ENCODE results near the gene LRRC53. TPM values are rescaled to one million over a fixed set of nuclear protein-coding genes. Genes with fewer than 3 reads are reported as not detected.
A peak's percentile ranks its signal among the peaks of the same experiment; 100 is the strongest.

The LRRC53 gene
- total RNA-seq, 1 donor from 2014 or later: not detected

DNA sequence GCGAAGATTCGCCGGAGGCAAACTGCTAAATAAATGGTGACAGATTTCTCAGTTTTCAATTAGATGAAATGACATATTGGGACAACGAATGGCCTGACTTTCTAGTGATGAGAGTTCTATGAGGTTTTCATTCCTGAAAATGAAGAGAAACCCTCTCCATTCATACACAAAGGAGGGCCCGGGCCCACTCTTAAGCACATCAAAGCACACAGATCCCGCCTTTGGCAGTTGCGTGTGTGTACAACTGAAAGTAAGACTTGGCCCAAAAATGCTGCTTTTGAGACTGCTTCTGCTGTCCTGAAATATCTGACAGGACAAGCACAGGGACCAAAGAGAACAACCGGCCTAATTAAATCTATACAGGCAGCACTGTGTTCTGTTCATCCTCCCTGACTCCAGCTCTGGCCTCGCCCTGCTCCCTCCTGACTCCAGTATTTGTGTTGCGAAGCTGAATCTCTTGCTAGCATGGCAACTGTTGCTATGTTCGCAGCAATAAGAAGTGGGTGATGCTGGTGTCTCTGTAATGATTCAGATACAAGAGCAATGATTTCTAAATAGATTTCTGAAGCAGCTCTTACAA is 7.4 kb downstream of the LRRC53 start:
- no peak overlapping the region for H3K27ac Mint-ChIP-seq
- no peaks in the 10 kb centered on the region for H3K27me3 Mint-ChIP-seq
- H3K4me1 Mint-ChIP-seq: no peaks in the 10 kb centered on the region
- DNase-seq: no peak
- no peaks in the 10 kb centered on the region for H3K36me3 Mint-ChIP-seq (ENCODE audit: low read depth)
- no peak for ATAC-seq (ENCODE audit: low read depth)
- ChIA-PET CTCF (no interaction called here), POLR2A (no interaction called here)
- intact Hi-C loops (cut with micrococcal nuclease): loop anchor here (1.0 kb wide), 1 partner anchor 185 kb away; no protein-coding TSS in a partner anchor
- no peak overlapping the region for H3K4me3 Mint-ChIP-seq
- TF ChIP-seq, protein P1, sequence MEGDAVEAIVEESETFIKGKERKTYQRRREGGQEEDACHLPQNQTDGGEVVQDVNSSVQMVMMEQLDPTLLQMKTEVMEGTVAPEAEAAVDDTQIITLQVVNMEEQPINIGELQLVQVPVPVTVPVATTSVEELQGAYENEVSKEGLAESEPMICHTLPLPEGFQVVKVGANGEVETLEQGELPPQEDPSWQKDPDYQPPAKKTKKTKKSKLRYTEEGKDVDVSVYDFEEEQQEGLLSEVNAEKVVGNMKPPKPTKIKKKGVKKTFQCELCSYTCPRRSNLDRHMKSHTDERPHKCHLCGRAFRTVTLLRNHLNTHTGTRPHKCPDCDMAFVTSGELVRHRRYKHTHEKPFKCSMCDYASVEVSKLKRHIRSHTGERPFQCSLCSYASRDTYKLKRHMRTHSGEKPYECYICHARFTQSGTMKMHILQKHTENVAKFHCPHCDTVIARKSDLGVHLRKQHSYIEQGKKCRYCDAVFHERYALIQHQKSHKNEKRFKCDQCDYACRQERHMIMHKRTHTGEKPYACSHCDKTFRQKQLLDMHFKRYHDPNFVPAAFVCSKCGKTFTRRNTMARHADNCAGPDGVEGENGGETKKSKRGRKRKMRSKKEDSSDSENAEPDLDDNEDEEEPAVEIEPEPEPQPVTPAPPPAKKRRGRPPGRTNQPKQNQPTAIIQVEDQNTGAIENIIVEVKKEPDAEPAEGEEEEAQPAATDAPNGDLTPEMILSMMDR (IDR thresholded peaks at IDR 0.05): no peak
- H3K9me3 Mint-ChIP-seq: no peaks in the 10 kb centered on the region

DNA sequence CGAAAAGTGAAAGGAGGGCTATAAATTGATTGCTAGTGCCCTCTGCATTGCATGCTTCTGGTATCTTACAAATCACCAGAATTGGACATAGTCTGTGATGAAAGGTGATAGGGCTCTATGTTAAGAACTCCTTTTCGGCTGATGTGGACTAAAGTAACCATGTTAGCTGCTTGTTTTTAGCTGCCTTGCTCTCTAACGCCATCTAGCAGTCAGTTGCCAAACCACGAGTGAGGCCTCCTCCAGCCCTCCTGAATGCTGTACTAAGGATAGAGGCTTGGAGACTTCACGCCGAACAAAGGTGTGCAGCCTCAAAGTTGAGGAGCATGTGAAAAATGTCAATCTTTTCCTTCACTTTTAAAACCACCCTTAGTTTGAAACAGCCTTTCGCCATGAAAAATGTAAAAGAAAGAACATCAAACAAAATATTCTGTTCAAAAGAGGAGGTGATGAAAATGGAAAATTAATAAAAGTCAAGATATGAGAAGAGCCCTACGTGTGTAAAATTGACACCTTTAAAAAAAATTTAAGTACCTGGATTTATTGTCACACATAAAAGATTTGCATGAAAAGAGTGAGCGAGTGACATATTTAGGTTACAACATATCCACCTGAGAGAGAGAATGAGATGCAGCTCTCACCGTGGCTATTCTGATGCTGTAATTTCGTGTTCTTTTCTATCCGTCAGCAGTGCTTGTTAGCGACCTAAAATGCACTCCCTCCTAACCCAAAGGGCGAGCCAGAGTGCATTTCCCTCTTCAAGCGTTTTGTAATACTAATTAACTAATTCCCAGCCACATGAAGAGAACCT is 8.1 kb downstream of the LRRC53 start:
- H3K4me1 Mint-ChIP-seq: no peaks in the 10 kb centered on the region
- intact Hi-C loops (cut with micrococcal nuclease): loop anchor here (1.0 kb wide), 1 partner anchor 186 kb away; no protein-coding TSS in a partner anchor
- POLR2A ChIA-PET: no interaction called here
- DNase-seq (no peak), ATAC-seq (ENCODE audit: low read depth) (peak; percentile 37)
- no peaks in the 10 kb centered on the region for H3K9me3 Mint-ChIP-seq
- no peak overlapping the region for H3K27ac Mint-ChIP-seq
- H3K4me3 Mint-ChIP-seq: no peak overlapping the region
- TF ChIP-seq, protein P1 (IDR thresholded peaks at IDR 0.05): no peak
- no peaks in the 10 kb centered on the region for H3K36me3 Mint-ChIP-seq (ENCODE audit: low read depth)
- no peaks in the 10 kb centered on the region for H3K27me3 Mint-ChIP-seq
- CTCF ChIA-PET: interaction anchor here (1.4 to 2.4 kb wide), 3 partner anchors 8 to 185 kb away, joined by 5 to 6 read pairs (median 5); partner anchors contain the start of gene LRRC53

DNA sequence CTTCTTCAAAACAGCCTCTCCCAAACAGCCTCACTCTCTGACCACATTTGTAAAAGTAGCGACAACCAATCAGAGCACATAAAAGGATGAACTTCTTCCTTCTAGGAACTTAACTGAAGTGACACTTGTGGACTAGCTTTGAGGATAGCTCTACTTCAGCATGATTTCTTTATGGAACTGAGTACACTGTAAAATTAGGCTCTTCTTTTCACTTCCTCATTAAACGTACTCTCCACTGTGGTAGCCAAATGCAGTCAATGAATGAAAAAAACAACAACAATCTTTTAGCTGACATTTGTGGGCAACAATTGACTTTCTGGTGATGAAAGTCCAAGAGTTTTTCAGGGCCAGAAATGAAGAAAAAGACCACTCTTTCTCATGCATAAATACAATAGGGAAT is 9.6 kb downstream of the LRRC53 start:
- ATAC-seq (ENCODE audit: low read depth): no peak
- DNase-seq: no peak
- TF ChIP-seq, protein P1 (IDR thresholded peaks at IDR 0.05): no peak
- no peaks in the 10 kb centered on the region for H3K9me3 Mint-ChIP-seq
- intact Hi-C loops (cut with micrococcal nuclease): no loop called here
- no peak overlapping the region for H3K4me3 Mint-ChIP-seq
- no peak overlapping the region for H3K27ac Mint-ChIP-seq
- H3K4me1 Mint-ChIP-seq: no peaks in the 10 kb centered on the region
- POLR2A ChIA-PET: no interaction called here
- no peaks in the 10 kb centered on the region for H3K27me3 Mint-ChIP-seq
- no peaks in the 10 kb centered on the region for H3K36me3 Mint-ChIP-seq (ENCODE audit: low read depth)
- CTCF ChIA-PET: interaction anchor here (1.4 to 2.4 kb wide), 2 partner anchors 10 to 20 kb away, joined by 5 to 6 read pairs; partner anchors contain the start of gene LRRC53

DNA sequence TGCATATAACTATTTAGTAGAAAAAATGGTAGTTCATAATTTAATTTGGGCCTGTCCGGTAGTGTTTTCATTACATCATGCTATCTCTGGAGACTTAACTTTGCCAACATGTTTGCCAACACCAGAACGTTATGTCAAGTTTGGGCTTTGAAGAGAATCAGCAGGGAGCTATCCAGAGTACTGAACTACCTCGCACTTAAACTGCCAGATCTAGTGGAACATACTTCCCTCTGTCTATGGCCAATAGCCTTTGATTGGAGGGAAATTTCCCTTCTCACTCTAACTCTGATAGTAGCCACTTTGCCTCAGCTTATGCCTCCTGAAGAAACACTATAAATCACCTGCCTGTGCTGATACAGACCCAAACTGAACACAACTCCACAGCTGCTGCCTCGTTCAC is 10.0 kb downstream of the LRRC53 start:
- ChIA-PET POLR2A (no interaction called here), CTCF (interaction anchor here (2.4 kb wide), 1 partner anchor 19 kb away, joined by 6 read pairs; no protein-coding TSS in a partner anchor)
- TF ChIP-seq, protein P1 (IDR thresholded peaks at IDR 0.05): no peak
- ATAC-seq (ENCODE audit: low read depth): no peak
- H3K4me1 Mint-ChIP-seq: no peaks in the 10 kb centered on the region
- no peaks in the 10 kb centered on the region for H3K36me3 Mint-ChIP-seq (ENCODE audit: low read depth)
- H3K4me3 Mint-ChIP-seq: no peak overlapping the region
- intact Hi-C loops (cut with micrococcal nuclease): no loop called here
- H3K9me3 Mint-ChIP-seq: no peaks in the 10 kb centered on the region
- H3K27ac Mint-ChIP-seq: no peak overlapping the region
- no peaks in the 10 kb centered on the region for H3K27me3 Mint-ChIP-seq
- no peak for DNase-seq

DNA sequence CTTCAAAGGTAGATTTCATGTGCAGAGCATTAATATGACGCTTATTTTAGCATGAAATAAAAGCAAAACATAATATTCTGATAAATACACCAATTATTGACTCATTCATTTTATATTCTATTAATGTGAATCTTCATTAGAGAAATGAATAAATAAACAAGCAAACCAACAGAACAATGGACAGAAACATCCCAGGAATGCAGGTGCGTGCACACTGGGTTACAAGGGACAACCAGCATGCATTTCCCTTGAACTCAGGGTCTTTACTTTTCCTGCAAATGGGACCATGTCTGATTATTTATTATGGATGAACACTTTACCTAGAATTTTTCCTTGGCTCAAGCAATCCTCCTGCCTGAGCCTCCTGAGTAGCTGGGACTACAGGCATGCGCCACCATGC is 13.5 kb downstream of the LRRC53 start:
- H3K9me3 Mint-ChIP-seq: no peaks in the 10 kb centered on the region
- POLR2A ChIA-PET: no interaction called here
- no peaks in the 10 kb centered on the region for H3K27me3 Mint-ChIP-seq
- no peak overlapping the region for H3K27ac Mint-ChIP-seq
- CTCF ChIA-PET: no interaction called here
- DNase-seq (no peak), ATAC-seq (ENCODE audit: low read depth) (no peak)
- TF ChIP-seq, protein P1 (IDR thresholded peaks at IDR 0.05): no peak
- H3K4me3 Mint-ChIP-seq: no peak overlapping the region
- H3K4me1 Mint-ChIP-seq: no peaks in the 10 kb centered on the region
- H3K36me3 Mint-ChIP-seq (ENCODE audit: low read depth): no peaks in the 10 kb centered on the region
- intact Hi-C loops (cut with micrococcal nuclease): no loop called here

All from activated B cell treated with CpG ODN at 0.5 μM for 24 hours (primary cell).